Neuronal stem cell (in vitro differentiated cells): ENCODE measurements around the gene GINS1.
"Not testable (repeated sequence)": the region's sequence is repeated elsewhere in the genome, so short reads cannot be mapped to it uniquely, and the experiment has no call there.

Source experiments
- DNase-seq: peaks from one replicate; pipeline ENCODE4 v3.0.0-alpha.2; 2013; ENCODE audit warnings: low spot score
- H2AFZ ChIP-seq: one replicate; pipeline ENCODE4 v1.6.1; 2013; ENCODE audit warnings: mild to moderate bottlenecking, low read length, inconsistent platforms
- H2AK5ac ChIP-seq: 2 replicates; pipeline ENCODE4 v1.6.1; 2013; ENCODE audit warnings: low read depth, mild to moderate bottlenecking, inconsistent platforms, low read length, moderate library complexity, mixed read lengths
- H2BK120ac ChIP-seq: 2 replicates; pipeline ENCODE4 v1.6.1; 2013; ENCODE audit warnings: low read depth, mild to moderate bottlenecking, inconsistent platforms, low read length, moderate library complexity, mixed read lengths
- H2BK12ac ChIP-seq: one replicate; pipeline ENCODE4 v1.6.1; 2013; ENCODE audit warnings: low read length, inconsistent platforms
- H2BK15ac ChIP-seq: 2 replicates; pipeline ENCODE4 v1.6.1; 2013; ENCODE audit warnings: mild to moderate bottlenecking, low read length, inconsistent platforms, mixed read lengths
- H2BK5ac ChIP-seq: one replicate; pipeline ENCODE4 v1.6.1; 2013; ENCODE audit warnings: inconsistent platforms, mild to moderate bottlenecking, low read length, moderate library complexity
- H3K14ac ChIP-seq: one replicate; pipeline ENCODE4 v1.6.1; 2013; ENCODE audit warnings: low read length, inconsistent platforms
- H3K18ac ChIP-seq: 2 replicates; pipeline ENCODE4 v1.6.1; 2013; ENCODE audit warnings: low read length, inconsistent platforms
- H3K23ac ChIP-seq: 2 replicates; pipeline ENCODE4 v1.6.1; 2013; ENCODE audit warnings: low read depth, mild to moderate bottlenecking, mixed read lengths, low read length, inconsistent platforms; ENCODE audit not compliant: poor library complexity
- H3K27ac ChIP-seq: replicated peaks from 3 replicates; pipeline ENCODE4 v1.5.1; 2013; ENCODE audit warnings: low read length, inconsistent platforms
- H3K27me3 ChIP-seq, 3 experiments: 2 replicates each; pipeline ENCODE4 v1.6.1; 2013; ENCODE audit warnings: low read length in 3 of 3, mild to moderate bottlenecking in 2 of 3, inconsistent platforms in 1 of 3, low read depth in 1 of 3, mixed read lengths in 1 of 3, moderate library complexity in 1 of 3; ENCODE audit not compliant: control insufficient read depth in 3 of 3, insufficient read depth in 3 of 3
- H3K36me3 ChIP-seq, 2 donors: replicated peaks in 1 of 2; 2 replicates each; pipeline ENCODE4 v1.6.1; 2013; ENCODE audit warnings: low read length in 2 of 2; ENCODE audit not compliant: control insufficient read depth in 2 of 2, insufficient read depth in 2 of 2
- H3K4ac ChIP-seq: 2 replicates; pipeline ENCODE4 v1.6.1; 2013; ENCODE audit warnings: inconsistent platforms, mild to moderate bottlenecking, low read length, moderate library complexity
- H3K4me1 ChIP-seq, 2 donors: 1 replicate in 1 of 2; 2 replicates in 1 of 2; pipeline ENCODE4 v1.6.1; 2013; ENCODE audit warnings: low read length in 2 of 2, low read depth in 1 of 2; ENCODE audit not compliant: control insufficient read depth in 2 of 2, insufficient read depth in 1 of 2
- H3K4me2 ChIP-seq: one replicate; pipeline ENCODE4 v1.6.1; 2013; ENCODE audit warnings: mild to moderate bottlenecking, low read length, inconsistent platforms; ENCODE audit not compliant: insufficient read depth, poor library complexity, severe bottlenecking
- H3K4me3 ChIP-seq, 2 donors: 2 replicates each; pipeline ENCODE4 v1.5.1; 2013; ENCODE audit warnings: low read length in 2 of 2, mild to moderate bottlenecking in 2 of 2, inconsistent platforms in 1 of 2, moderate library complexity in 1 of 2
- H3K79me1 ChIP-seq: one replicate; pipeline ENCODE4 v1.6.1; 2013; ENCODE audit warnings: low read depth, mild to moderate bottlenecking, inconsistent platforms, low read length, moderate library complexity
- H3K9ac ChIP-seq: one replicate; pipeline ENCODE4 v1.6.1; 2013; ENCODE audit warnings: mild to moderate bottlenecking, low read depth, low read length, inconsistent platforms; ENCODE audit not compliant: poor library complexity
- H3K9me3 ChIP-seq, 2 donors: replicated peaks in 1 of 2; 2 replicates each; pipeline versions ENCODE3 to v1.6.1; 2013; ENCODE audit warnings: low read length in 2 of 2, mild to moderate bottlenecking in 2 of 2, inconsistent platforms in 1 of 2, low read depth in 1 of 2, mixed read lengths in 1 of 2, moderate library complexity in 1 of 2; ENCODE audit not compliant: control insufficient read depth in 2 of 2, insufficient read depth in 1 of 2
- H4K8ac ChIP-seq: one replicate; pipeline ENCODE4 v1.6.1; 2013; ENCODE audit warnings: low read depth, mild to moderate bottlenecking, inconsistent platforms, low read length, moderate library complexity
- H4K91ac ChIP-seq: one replicate; pipeline ENCODE4 v1.6.1; 2013; ENCODE audit warnings: low read length, low read depth, mild to moderate bottlenecking, inconsistent platforms; ENCODE audit not compliant: poor library complexity
- WGBS, 2 donors: extraction: QIAGEN DNeasy Blood & Tissue Kit; methylation state at CpG; one replicate each; pipeline ENCODE4 v1.1.7; 2013; ENCODE audit warnings: missing lambda C conversion rate in 2 of 2, mixed read lengths in 1 of 2; ENCODE audit not compliant: insufficient read length in 2 of 2, insufficient replicate concordance in 1 of 2; ENCODE audit errors: extremely low coverage in 2 of 2; 5-methylcytosine and 5-hydroxymethylcytosine counted together

The GINS1 gene

DNA sequence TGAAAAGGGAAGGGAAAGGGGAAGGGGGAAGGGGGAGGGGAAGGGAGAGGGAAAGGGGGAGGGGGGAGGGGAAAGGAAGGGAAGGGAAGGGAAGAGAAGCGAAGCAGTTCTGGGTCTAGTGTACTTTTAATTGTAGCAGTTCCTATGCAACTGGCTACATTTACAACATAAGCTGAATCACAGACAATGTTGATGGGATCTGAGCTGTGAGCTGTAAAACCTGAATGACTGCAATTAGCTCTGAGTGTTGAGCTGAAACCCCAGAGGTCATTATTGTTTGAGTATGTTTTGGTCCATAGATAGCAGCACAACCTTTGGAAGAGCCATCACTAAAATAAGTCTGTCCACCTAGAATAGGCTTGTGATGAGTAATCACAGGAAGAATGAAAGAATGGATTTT, 9.7 kb upstream of the GINS1 start:
- no peak overlapping the region for H3K14ac ChIP-seq
- no peak overlapping the region for H3K23ac ChIP-seq
- H3K9ac ChIP-seq: no peak overlapping the region
- no peak overlapping the region for H2AFZ ChIP-seq
- no peak for DNase-seq
- H4K91ac ChIP-seq: no peak overlapping the region
- H3K27ac ChIP-seq: no peak overlapping the region
- no peak overlapping the region for H3K18ac ChIP-seq
- WGBS, 2 donors: no CpG with 5 or more reads among the region's 1 CpG
- no peak overlapping the region for H3K4me2 ChIP-seq
- H3K27me3 ChIP-seq: no peaks in the 10 kb centered on the region
- H3K4me1 ChIP-seq: peaks cover 0 to 5% of the 10 kb centered on the region in 2 donors
- H4K8ac ChIP-seq: no peak overlapping the region
- no peak overlapping the region for H2BK15ac ChIP-seq
- peaks cover 0 to 11% of the 10 kb centered on the region in 2 donors for H3K9me3 ChIP-seq
- H3K79me1 ChIP-seq: no peaks in the 10 kb centered on the region
- no peaks in the 10 kb centered on the region for H3K36me3 ChIP-seq
- no peak overlapping the region for H2BK12ac ChIP-seq
- no peak overlapping the region for H2BK120ac ChIP-seq
- H3K4ac ChIP-seq: no peak overlapping the region
- no peak overlapping the region for H2AK5ac ChIP-seq
- H3K4me3 ChIP-seq: no peak overlapping the region
- no peak overlapping the region for H2BK5ac ChIP-seq

DNA sequence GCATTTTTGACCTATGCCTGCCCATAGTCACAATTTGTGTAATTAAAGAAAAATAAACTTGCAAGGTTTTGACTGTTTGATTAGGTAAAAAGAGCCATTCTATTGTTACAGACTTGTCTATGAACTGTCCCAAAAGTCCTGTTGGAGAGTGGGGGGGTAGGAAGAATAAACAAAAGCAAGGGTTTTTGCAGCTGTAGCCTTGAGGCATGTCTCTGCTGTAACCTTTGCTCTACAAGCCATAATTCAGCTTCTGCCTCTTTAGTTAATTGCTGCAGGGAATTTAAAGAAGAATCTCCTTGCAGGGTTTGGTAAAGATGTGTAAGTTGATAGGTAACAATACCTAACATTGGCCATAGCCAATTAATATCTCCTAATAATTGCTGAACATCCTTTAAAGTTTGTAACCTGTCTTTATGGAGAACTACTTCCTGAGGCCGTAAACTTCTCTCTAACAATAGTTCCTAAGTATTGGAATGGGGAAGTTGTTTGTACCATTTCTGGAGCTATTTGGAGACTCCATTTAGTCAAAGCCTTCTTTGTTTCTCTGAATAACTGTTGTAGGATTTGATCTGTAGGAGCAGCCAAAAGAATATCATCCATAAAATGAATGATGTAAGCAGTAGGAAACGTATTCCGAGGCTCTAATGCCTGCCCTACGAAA, 9.0 kb upstream of the GINS1 start:
- no peak overlapping the region for H3K23ac ChIP-seq
- H2AFZ ChIP-seq: peak overlapping the region; percentile 54

DNA sequence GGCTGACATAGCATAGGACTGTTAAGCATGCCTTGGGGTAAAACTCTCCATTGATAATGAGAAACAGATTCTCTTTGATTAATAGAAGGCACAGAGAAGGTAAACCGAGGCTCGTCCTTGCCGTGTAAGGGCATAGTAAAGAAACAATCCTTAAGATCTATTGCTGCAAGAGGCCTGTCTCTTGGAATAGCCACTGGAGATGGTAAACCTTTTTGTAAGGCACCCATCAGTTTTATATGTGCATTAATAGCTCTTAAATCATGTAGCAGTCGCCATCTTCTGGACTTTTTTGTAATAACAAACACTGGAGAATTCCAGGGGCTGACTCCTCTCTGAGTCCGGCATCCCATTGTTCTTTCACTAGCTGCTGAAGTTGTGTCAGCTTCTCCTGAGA, 8.4 kb upstream of the GINS1 start:
- Histone ChIP-seq H2BK15ac (no peak overlapping the region), H3K27me3 (no peaks in the 10 kb centered on the region), H3K14ac (no peak overlapping the region), H3K9me3 (peaks cover 3 to 18% of the 10 kb centered on the region in 2 donors), H2BK12ac (no peak overlapping the region), H4K8ac (no peak overlapping the region), H3K18ac (no peak overlapping the region), H3K36me3 (no peaks in the 10 kb centered on the region), H3K4me1 (peaks cover 0 to 3% of the 10 kb centered on the region in 2 donors), H3K4me2 (no peak overlapping the region), H2AK5ac (no peak overlapping the region), H3K9ac (no peak overlapping the region), H3K79me1 (no peaks in the 10 kb centered on the region), H2BK5ac (no peak overlapping the region), H3K4me3 (no peak overlapping the region), H3K27ac (no peak overlapping the region), H4K91ac (no peak overlapping the region), H2BK120ac (no peak overlapping the region), H3K4ac (no peak overlapping the region), H3K23ac (no peak overlapping the region), H2AFZ (peak overlapping the region; percentile 54)
- DNase-seq: peak; percentile 48
- WGBS, 2 donors: no CpG with 5 or more reads among the region's 5 CpGs

More for the DNA sequence above, 9.0 kb upstream of the GINS1 start:
- no peak overlapping the region for H3K27ac ChIP-seq
- no peak overlapping the region for H3K4me2 ChIP-seq
- H3K4me1 ChIP-seq: peaks cover 0 to 5% of the 10 kb centered on the region in 2 donors
- peaks cover 3 to 18% of the 10 kb centered on the region in 2 donors for H3K9me3 ChIP-seq
- no peak overlapping the region for H3K9ac ChIP-seq
- no peak overlapping the region for H2BK12ac ChIP-seq
- H4K8ac ChIP-seq: no peak overlapping the region
- H4K91ac ChIP-seq: no peak overlapping the region
- no peak overlapping the region for H3K18ac ChIP-seq
- no peaks in the 10 kb centered on the region for H3K27me3 ChIP-seq
- H2BK15ac ChIP-seq: no peak overlapping the region
- no CpG with 5 or more reads among the region's 4 CpGs for WGBS, 2 donors
- H3K36me3 ChIP-seq: no peaks in the 10 kb centered on the region
- no peaks in the 10 kb centered on the region for H3K79me1 ChIP-seq
- H2BK5ac ChIP-seq: no peak overlapping the region
- H2AK5ac ChIP-seq: no peak overlapping the region
- no peak overlapping the region for H3K4ac ChIP-seq
- DNase-seq: no peak
- H3K4me3 ChIP-seq: no peak overlapping the region
- H2BK120ac ChIP-seq: no peak overlapping the region
- no peak overlapping the region for H3K14ac ChIP-seq

DNA sequence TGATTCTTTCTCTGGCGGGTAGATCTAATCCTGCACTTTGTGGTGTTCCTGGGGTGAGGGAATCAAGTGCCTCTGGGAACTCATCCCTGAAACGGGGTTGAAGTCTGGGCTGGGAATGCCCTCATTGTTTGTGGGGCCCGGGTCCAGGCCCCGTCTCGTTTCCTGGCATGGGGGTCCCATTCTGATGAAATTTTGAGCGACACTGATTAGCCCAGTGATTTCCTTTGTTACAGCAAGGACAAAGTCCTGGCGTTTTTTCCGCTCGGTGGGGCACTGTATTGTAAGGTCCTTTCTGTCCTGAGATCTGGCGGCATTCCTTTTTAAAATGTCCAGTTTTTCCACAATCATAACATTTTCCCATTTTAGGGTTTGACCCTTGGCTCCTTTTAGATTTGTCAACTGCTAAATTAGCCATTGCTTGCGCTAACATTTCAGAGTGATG, 7.2 kb upstream of the GINS1 start:
- DNase-seq, H3K9ac ChIP-seq, H3K14ac ChIP-seq, H2BK12ac ChIP-seq, H3K27ac ChIP-seq, H3K27me3 ChIP-seq, H3K23ac ChIP-seq, H3K4me2 ChIP-seq, H3K36me3 ChIP-seq, H4K91ac ChIP-seq, H2BK5ac ChIP-seq, H3K4ac ChIP-seq, H4K8ac ChIP-seq, H3K18ac ChIP-seq, H3K79me1 ChIP-seq, H2AK5ac ChIP-seq, H3K4me3 ChIP-seq, H3K4me1 ChIP-seq, H2BK15ac ChIP-seq, H2BK120ac ChIP-seq: not testable (repeated sequence)
- H2AFZ ChIP-seq: peak overlapping the region; percentile 79
- no CpG with 5 or more reads among the region's 11 CpGs for whole genome bisulfite sequencing, 2 donors
- peaks cover 3 to 18% of the 10 kb centered on the region in 2 donors for H3K9me3 ChIP-seq
